Stimulated activated CD8-positive, alpha-beta memory T cell treated with anti-CD3 and anti-CD28 coated beads, Interleukin-4, amount 100 ng/mL, for 48 hours (primary cell): Measurements from ENCODE around the gene ERI2.
"Not testable (repeated sequence)": the region's sequence is repeated elsewhere in the genome, so short reads cannot be mapped to it uniquely, and the experiment has no call there.

Source experiments
- DNase-seq: peaks from one replicate; pipeline ENCODE4 v3.0.0-alpha.2; 2020

Gene ERI2

DNA sequence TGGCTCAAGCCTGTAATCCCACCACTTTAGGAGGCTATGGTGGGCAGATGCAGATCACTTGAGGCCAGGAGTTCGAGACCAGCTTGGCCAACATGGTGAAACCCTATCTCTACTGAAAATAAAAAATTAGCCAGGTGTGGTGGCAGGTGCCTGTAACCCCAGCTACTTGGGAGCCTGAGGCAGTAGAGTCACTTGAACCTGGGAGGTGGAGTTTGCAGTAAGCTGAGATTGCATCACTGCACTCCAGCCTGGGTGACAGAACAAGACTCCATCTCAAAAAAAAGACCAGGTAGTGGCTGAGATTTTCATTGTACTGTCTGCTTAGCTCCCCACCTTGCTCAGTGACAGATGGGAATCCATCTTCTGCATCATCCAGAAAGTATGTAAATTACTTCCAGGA lies 41.8 kb downstream of the ERI2 start:
- not testable (repeated sequence) for DNase-seq

DNA sequence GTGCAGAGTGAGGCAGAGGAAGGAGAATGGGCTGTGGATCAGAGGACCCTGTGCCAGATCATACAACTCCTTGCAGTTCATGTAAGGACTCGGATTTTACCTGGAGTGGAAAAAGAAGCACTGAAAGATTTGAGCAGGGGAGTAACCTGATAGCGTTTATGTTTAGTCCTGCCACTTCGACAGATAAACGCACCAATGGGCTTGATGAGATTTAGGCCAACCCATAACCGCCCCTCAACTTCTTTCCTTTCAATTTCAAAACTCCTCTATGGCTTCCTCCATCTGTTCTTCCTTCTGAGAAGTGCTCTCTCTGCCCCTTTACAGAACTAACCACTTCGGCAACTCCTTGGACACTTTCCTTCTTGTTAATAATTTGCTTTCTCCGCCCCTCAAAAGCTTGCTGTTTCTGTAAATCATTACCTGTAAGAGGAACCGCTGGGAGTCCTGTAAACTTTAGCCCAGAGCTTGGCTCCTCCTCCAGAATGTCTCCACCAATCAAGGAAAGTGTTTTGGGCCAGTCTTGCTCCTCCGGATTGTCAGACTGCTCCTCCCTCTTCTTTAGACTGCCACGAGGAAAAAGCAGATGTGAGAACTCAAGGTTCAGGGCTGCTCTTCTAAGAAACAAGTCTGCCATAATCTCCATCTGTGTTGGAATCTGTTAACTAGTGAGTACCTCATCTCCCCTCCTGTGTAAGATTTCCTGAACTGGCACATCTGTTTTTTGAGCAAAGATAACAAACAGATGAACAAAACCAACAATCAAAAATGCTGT lies 42.6 kb downstream of the ERI2 start, which contains the start of gene ACSM3:
ACSM3 (plus strand) TSS at position 554 of the 772 bp plus-strand sequence. CDS start 6,021 bp downstream, outside the sequence.
- peak; percentile 66 for DNase-seq

DNA sequence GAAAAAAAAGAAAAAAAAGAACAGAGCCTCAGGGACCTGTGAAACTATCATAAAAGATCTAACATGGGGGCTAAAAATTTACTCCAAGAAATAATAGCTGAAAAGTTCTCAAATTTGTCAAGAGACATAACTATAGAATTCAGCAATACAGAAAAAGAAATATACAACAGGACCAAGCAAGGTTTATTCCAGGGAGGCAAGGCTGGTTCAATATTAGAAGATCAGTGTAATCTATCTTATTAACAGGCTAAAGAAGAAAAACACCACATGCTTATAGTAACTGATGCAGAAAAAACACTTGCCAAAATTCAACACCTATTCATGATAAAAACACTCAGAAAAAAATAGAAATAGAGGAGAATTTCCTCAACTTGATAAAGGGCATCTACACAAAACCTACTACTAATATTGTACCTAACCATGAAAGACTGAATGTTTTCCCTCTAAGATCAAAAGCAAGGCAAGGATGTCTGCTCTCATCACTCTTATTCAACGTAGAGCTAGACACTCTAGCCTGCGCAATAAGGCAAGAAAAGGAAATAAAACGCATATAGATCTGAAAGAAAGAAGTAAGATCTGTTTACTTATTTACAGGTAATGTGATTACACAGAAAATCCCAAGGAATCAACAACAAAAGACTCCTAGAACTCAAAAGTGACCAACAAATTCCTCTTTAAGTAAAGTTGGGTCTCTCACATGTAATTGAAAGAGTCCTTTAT lies 43.7 kb downstream of the ERI2 start:
- DNase-seq: no peak

DNA sequence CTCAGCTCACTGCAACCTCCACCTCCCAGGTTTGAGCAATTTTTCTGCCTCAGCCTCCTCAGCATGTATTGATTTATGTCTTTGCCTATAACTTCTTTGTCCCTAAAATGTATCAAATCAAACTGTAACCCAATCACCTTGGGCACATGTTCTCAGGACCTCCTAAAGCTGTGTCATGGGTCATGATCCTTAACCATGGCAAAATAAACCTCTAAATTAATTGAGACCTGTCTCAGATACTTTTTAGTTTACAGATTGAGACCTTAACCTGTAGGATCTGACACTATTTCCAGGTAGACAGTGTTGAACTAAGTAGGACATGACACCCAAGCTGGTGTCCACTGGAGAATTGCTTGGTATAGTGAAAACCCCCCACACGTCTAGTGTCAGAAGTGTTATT lies 45.1 kb downstream of the ERI2 start:
- no peak for DNase-seq

DNA sequence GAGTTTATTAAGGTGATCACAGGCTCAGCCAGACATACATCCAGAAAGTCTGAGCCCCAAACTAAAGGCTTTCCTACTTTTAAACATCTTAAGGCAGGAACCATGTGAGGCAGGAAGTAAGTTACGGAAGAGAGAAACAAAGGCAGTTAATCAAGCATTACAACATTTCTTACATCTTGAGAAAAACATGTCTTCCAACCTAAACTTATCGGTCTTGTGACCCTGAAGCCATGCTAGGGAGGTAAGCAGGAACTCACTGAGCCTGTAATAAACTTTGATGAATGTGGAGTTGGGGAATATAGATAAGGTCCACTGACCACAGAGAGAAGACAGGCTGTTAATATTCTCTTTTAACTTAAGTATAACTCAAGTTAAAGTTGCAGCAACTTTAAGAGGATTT lies 45.9 kb downstream of the ERI2 start:
- no peak for DNase-seq

DNA sequence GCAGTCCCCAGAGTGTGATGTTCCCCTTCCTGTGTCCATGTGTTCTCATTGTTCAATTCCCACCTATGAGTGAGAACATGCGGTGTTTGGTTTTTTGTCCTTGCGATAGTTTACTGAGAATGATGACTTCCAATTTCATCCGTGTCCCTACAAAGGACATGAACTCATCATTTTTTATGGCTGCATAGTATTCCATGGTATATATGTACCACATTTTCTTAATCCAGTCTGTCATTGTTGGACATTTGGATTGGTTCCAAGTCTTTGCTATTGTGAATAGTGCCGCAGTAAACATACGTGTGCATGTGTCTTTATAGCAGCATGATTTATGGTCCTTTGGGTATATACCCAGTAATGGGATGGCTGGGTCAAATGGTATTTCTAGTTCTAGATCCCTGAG lies 50.5 kb downstream of the ERI2 start:
- not testable (repeated sequence) for DNase-seq

DNA sequence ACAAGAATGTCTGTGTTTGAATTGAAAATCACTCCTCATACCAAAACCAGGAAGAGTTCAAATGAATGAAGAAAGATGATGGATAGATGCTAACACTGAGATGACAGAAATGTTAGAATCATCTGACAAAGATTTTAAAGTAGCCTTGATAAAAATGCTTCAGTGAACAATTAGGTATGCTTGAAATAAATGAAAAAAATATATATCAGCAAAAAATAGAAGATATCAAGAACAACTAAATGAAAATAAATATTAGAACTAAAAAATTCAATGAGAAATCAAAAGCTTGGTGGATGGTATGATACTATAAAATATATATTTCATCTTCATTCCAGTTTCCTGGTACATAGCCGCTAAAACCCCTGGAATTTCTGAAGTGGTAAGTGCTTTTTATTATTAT lies 51.0 kb downstream of the ERI2 start:
- DNase-seq: no peak

DNA sequence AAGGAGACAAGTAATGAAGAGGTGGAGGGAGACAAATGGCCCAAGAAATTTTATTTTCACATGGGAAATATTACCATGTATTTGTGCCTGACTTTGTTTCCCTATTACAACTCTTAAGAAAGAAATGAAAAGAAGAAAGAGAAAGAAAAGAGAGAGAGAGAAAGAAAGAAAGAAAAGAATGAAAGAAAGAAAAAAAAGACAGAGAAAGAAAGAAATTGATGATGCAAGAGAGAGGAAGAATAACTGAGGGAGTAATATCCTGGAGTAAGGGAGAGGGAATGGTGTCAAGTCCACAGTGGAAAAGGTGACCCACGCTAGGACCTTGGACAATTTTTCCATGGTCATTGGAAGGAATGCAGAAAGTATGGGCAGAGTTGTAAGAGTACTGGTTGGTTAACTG lies 52.5 kb downstream of the ERI2 start:
- DNase-seq: no peak

DNA sequence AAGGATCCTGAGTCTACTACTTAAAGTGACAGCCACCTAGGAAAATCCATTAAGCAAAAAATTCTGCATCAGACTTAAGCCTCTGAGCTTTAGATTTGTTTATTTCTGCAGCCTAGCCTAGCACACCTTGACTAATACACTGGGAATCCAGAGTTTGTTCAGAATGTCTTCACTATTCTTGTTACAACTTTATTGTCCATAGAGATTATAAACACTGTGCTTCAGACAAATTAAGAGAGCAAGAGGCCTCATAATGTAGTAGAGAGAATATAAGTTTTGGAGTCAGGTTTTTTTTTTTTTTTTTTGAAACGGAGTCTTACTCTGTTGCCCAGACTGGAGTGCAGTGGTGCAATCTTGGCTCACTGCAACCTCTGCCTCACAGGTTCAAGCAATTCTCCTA lies 55.7 kb downstream of the ERI2 start:
- no peak for DNase-seq

DNA sequence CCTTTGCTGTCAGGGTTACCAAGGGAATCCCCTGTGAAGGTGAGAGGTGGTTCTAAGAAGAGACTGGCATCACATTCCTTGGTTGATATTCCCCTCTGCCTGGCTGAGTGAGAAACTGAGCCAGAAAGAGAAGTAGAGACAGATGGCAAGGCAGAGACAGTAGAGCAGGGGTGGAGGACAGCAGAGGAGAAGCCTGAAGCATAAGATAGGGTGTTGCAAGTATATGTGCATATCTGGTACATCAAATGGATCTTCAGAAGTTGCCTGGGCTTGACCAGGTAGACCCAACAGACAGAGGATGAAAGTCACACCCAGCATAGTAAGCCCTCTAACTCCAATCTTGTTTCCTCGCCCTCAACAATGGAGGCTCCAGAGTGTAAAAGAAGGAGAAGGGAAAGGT lies 56.8 kb downstream of the ERI2 start:
- no peak for DNase-seq

DNA sequence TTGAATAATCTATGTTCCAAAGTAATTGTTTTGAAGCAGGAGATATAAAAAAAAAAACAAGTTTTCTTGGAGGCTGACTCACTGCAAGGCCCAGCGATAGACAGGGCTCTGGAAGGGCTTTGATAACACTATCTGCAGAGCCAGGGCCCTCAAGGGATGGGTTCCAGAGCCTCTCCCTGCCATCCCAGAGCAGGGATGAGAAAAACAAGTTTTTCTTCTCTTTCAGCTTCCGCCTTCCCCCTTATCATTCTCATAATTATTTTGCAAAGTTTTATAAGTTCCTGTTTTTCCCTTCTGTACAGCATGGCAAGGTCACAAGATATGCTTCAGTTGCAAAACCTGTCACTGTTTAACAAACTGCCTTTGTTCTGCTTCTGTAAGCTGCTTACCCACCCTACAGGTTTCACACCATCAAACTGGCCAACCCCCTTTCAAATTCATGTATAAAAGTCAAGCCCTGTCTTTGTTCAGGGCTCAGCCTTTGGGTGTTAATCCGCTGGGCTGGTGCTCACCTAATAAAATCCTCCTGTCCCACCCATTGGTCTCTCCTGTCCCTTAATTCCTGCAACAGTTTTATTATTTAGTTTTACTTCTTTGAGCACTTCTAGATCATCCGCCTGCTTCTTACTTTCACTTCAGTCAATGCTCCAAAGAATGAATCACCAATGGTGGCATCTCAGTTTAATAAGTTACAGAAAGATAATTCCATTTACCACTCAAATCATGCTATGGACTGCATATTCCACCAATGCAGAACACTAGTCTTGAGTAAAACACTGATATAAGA lies 59.0 kb downstream of the ERI2 start:
- DNase-seq: no peak

DNA sequence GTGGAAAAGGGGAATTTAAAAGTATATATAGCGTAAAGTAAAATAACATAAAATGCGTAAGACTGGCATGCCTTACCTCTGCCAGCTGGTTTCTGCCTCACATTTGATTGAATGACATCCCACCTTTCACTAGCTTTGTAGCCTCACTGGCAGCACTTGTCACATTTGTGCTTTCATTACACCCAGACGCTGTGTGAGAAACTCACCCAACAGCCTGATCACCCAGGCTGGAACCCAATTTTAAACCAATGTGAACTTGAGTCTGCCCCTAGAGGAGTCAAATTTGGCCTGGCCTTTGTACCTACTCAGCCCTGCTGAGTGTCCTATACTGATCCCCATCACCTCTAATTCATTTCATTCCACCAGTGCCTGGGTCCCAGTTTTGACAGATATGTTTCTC lies 59.8 kb downstream of the ERI2 start:
- DNase-seq: no peak
